Astrocyte of the spinal cord (primary cell): ENCODE results near the gene AK5.

Source experiments
- DNase-seq: peaks from one replicate; pipeline ENCODE4 v3.0.0; 2011; ENCODE audit warnings: low read depth, low spot score
- H3K4me3 ChIP-seq: 2 replicates; pipeline ENCODE4 v1.5.1; 2011; ENCODE audit warnings: low read depth, mild to moderate bottlenecking, low read length, moderate library complexity
- CTCF ChIP-seq: IDR thresholded peaks from 2 replicates; pipeline ENCODE4 v1.5.1; 2012; ENCODE audit warnings: low read depth, mild to moderate bottlenecking, low read length, inconsistent platforms
- in situ Hi-C: cut with HindIII; loops from 2 replicates; pipeline ENCODE4 v1.10.0; 2017; ENCODE audit warnings: low sequenced_read_pairs

Gene AK5

GRCh38 chr1:77476475-77476874 lies 194.7 kb downstream of the AK5 start:
- H3K4me3 ChIP-seq, result no peak overlapping the region
- in situ Hi-C loops, result no loop called here
- TF ChIP-seq CTCF, result no peak
- DNase-seq, result no peak

GRCh38 chr1:77484334-77484733 lies 202.5 kb downstream of the AK5 start:
- H3K4me3 ChIP-seq, result no peak overlapping the region
- in situ Hi-C loops, result no loop called here
- no peak for TF ChIP-seq CTCF
- DNase-seq, result no peak

- no peak for DNase-seq
- H3K4me3 ChIP-seq, result no peak overlapping the region
- TF ChIP-seq CTCF, result no peak
- in situ Hi-C loops, result no loop called here
Observed at GRCh38 chr1:77484926-77485325, 203.1 kb downstream of the AK5 start.

GRCh38 chr1:77487631-77488030 lies 205.8 kb downstream of the AK5 start:
- DNase-seq, result no peak
- no peak overlapping the region for H3K4me3 ChIP-seq
- in situ Hi-C loops, result no loop called here
- no peak for TF ChIP-seq CTCF

GRCh38 chr1:77489910-77490309 lies 208.1 kb downstream of the AK5 start:
- peak; percentile 64 for DNase-seq
- in situ Hi-C loops, result no loop called here
- no peak for TF ChIP-seq CTCF
- no peak overlapping the region for H3K4me3 ChIP-seq

GRCh38 chr1:77494026-77494425 lies 212.2 kb downstream of the AK5 start:
- no peak overlapping the region for H3K4me3 ChIP-seq
- no peak for DNase-seq
- in situ Hi-C loops, result no loop called here
- no peak for TF ChIP-seq CTCF

GRCh38 chr1:77498918-77499317 lies 217.1 kb downstream of the AK5 start:
- TF ChIP-seq CTCF, result no peak
- no peak overlapping the region for H3K4me3 ChIP-seq
- in situ Hi-C loops, result no loop called here
- no peak for DNase-seq
